Measurements from ENCODE around the gene CD44. TPM values are rescaled to one million over a fixed set of nuclear protein-coding genes. Genes with fewer than 3 reads are reported as not detected.

The CD44 gene
- total RNA-seq, 4 donors from 2014 or later = 56.3 to 182 (median 114) TPM

DNA sequence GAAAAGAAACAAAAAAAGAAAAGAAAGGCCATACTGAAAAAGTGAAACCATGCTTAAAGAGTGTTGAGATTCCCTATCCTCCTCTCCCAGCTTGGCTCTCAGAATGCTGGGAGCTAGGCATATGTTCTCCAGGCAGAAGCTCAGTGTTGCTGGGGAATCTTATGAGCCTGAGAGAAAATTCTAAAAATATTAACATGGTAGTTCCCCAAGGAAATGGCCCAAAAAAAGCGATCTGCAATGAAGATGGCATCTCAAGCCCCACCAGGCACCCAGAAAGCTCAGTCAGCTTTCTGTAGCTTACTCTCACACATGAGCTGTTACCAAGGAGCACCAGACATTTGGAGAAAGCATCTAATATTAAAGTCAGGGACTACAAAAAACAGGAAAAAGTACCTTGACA lies 94.5 kb downstream of the CD44 start:
- in situ Hi-C loops (cut with MboI; ENCODE audit: low pct_ligation_motif_present in 1 of 4, low pct_unique_long_range_greater_than_20kb in 1 of 4, low sequenced_read_pairs in 3 of 4) (loop anchor here in 1 of 4 donors (10.0 kb wide), 1 partner anchor 239 kb away; no protein-coding TSS in a partner anchor), intact Hi-C loops (cut with DNase I; ENCODE audit: low total_unique reads) (no loop called here)
- H3K27me3 ChIP-seq = no peaks in the 10 kb centered on the region
- no peak overlapping the region for H3K4me3 ChIP-seq
- H3K9me3 ChIP-seq = no peaks in the 10 kb centered on the region
- TF ChIP-seq EP300 (IDR thresholded peaks at IDR 0.05; ENCODE audit: low read depth) (no peak), POLR2AphosphoS5 (IDR thresholded peaks at IDR 0.05) (no peak)
- TF ChIP-seq, protein P1, sequence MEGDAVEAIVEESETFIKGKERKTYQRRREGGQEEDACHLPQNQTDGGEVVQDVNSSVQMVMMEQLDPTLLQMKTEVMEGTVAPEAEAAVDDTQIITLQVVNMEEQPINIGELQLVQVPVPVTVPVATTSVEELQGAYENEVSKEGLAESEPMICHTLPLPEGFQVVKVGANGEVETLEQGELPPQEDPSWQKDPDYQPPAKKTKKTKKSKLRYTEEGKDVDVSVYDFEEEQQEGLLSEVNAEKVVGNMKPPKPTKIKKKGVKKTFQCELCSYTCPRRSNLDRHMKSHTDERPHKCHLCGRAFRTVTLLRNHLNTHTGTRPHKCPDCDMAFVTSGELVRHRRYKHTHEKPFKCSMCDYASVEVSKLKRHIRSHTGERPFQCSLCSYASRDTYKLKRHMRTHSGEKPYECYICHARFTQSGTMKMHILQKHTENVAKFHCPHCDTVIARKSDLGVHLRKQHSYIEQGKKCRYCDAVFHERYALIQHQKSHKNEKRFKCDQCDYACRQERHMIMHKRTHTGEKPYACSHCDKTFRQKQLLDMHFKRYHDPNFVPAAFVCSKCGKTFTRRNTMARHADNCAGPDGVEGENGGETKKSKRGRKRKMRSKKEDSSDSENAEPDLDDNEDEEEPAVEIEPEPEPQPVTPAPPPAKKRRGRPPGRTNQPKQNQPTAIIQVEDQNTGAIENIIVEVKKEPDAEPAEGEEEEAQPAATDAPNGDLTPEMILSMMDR (IDR thresholded peaks at IDR 0.05) = no peak
- H3K36me3 ChIP-seq = peaks cover 0 to 14% (median 5%) of the 10 kb centered on the region in 4 donors
- peak overlapping the region in 3 of 4 donors; percentile 16 to 51 (median 27) for H3K27ac ChIP-seq
- 50 to 74% methylated on average over 1 of the region's 1 CpG for WGBS, 2 donors (ENCODE audit: low coverage in 1 of 2)
- DNase-seq = no peak
- peaks cover 0 to 33% (median 3%) of the 10 kb centered on the region in 4 donors for H3K4me1 ChIP-seq

DNA sequence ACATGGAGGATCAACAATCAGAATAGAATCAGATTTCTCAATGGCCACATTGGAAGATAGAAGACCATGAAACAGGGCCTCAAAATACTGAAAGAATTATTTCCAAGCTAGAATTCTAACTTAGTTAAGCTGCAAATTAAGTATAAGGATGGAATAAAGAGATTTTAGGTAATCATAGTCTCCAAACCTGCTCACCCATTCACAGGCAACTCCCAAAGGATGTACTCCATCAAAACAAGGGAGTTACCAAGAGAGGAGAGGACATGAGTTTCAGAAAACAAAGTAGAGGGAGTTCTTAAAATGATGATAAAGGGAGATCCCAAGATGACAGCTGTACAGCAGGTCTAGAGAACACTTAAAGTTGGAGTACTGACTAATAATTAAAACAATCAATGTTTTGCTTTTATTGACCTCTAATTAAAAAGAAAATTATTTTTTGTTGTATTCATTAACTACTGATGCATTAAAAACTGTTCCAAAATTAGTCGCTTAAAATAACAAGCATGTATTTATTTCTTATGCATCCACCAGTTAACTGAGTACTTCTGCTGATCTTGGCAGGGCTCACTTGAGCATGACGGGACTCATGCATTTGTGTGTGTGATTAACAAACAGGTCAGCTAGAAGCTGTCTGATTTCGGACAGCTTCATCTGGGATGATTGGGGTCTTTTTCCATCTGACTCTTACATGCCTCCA lies 95.6 kb downstream of the CD44 start:
- 88 to 100% methylated on average over 2 to 3 of the region's 3 CpGs for WGBS, 2 donors (ENCODE audit: low coverage in 1 of 2)
- in situ Hi-C loops (cut with MboI; ENCODE audit: low pct_ligation_motif_present in 1 of 4, low pct_unique_long_range_greater_than_20kb in 1 of 4, low sequenced_read_pairs in 3 of 4) = loop anchor here in 1 of 4 donors (10.0 kb wide), 1 partner anchor 240 kb away; no protein-coding TSS in a partner anchor

DNA sequence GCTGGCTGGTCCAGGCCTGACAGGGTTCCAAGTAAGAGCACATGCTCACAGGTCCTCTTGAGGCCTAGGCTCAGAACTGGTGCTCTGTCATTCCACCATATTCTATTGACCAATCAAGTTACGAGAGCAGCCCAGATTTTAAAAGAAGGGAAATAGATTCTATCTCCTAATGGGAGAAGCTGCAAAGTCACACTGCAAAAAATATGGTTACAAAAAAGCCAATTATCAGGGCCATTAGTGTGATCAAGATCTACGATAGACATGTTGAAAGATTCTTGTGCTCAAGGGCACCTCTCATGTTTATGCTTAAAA lies 96.1 kb downstream of the CD44 start:
- WGBS, 2 donors (ENCODE audit: low coverage in 1 of 2) = 96 to 100% methylated on average over 1 to 2 of the region's 2 CpGs
- peaks cover 0 to 4% (median 1%) of the 10 kb centered on the region in 4 donors for H3K36me3 ChIP-seq
- H3K4me3 ChIP-seq = no peak overlapping the region
- intact Hi-C loops (cut with DNase I; ENCODE audit: low total_unique reads) (no loop called here), in situ Hi-C loops (cut with MboI; ENCODE audit: low pct_ligation_motif_present in 1 of 4, low pct_unique_long_range_greater_than_20kb in 1 of 4, low sequenced_read_pairs in 3 of 4) (loop anchor here in 1 of 4 donors (10.0 kb wide), 1 partner anchor 240 kb away; no protein-coding TSS in a partner anchor)
- no peak overlapping the region for H3K27ac ChIP-seq
- H3K9me3 ChIP-seq = no peaks in the 10 kb centered on the region
- no peaks in the 10 kb centered on the region for H3K27me3 ChIP-seq
- peaks cover 0 to 31% (median 3%) of the 10 kb centered on the region in 4 donors for H3K4me1 ChIP-seq
- TF ChIP-seq, protein P1 (IDR thresholded peaks at IDR 0.05) = no peak
- no peak for TF ChIP-seq POLR2AphosphoS5 (IDR thresholded peaks at IDR 0.05)
- no peak for TF ChIP-seq POLR2A (IDR thresholded peaks at IDR 0.05)
- no peak for TF ChIP-seq EP300 (IDR thresholded peaks at IDR 0.05; ENCODE audit: low read depth)
- DNase-seq = no peak

More for the DNA sequence above, 95.6 kb downstream of the CD44 start:
- no peak for DNase-seq
- no peaks in the 10 kb centered on the region for H3K9me3 ChIP-seq
- peaks cover 0 to 9% (median 4%) of the 10 kb centered on the region in 4 donors for H3K36me3 ChIP-seq
- no peak overlapping the region for H3K27ac ChIP-seq
- peaks cover 0 to 31% (median 3%) of the 10 kb centered on the region in 4 donors for H3K4me1 ChIP-seq
- no peak for TF ChIP-seq POLR2AphosphoS5 (IDR thresholded peaks at IDR 0.05)
- TF ChIP-seq EP300 (IDR thresholded peaks at IDR 0.05; ENCODE audit: low read depth) = no peak
- TF ChIP-seq POLR2A (IDR thresholded peaks at IDR 0.05) = no peak
- TF ChIP-seq, protein P1 (IDR thresholded peaks at IDR 0.05) = no peak
- H3K27me3 ChIP-seq = no peaks in the 10 kb centered on the region
- no peak overlapping the region for H3K4me3 ChIP-seq
- intact Hi-C loops (cut with DNase I; ENCODE audit: low total_unique reads) = no loop called here

DNA sequence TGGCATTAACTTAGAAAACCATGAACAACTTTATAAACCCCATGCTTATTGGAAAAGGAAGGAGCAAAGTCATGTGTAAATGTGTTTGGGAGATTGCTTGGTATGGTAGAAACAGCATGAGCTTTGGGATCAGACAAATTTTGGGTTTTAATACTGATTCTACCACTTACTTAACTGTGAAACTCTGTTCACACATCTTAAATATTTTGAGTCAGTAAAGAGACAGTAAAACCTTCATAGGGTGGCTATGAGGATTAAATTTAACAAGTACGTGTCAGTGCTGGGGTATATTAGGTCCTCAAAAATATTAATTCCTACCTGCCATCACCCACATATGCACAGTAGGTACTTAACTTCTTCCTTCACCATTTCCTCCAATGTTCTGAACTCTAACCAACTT lies 96.5 kb downstream of the CD44 start:
- Histone ChIP-seq H3K27ac (no peak overlapping the region), H3K9me3 (no peaks in the 10 kb centered on the region), H3K4me1 (peaks cover 0 to 31% (median 3%) of the 10 kb centered on the region in 4 donors), H3K4me3 (no peak overlapping the region), H3K27me3 (no peaks in the 10 kb centered on the region), H3K36me3 (peaks cover 0 to under 1% (median 0%) of the 10 kb centered on the region in 4 donors)
- intact Hi-C loops (cut with DNase I; ENCODE audit: low total_unique reads) (no loop called here), in situ Hi-C loops (cut with MboI; ENCODE audit: low pct_ligation_motif_present in 1 of 4, low pct_unique_long_range_greater_than_20kb in 1 of 4, low sequenced_read_pairs in 3 of 4) (loop anchor here in 1 of 4 donors (10.0 kb wide), 1 partner anchor 241 kb away; no protein-coding TSS in a partner anchor)
- TF ChIP-seq POLR2AphosphoS5 (IDR thresholded peaks at IDR 0.05) = no peak
- TF ChIP-seq, protein P1 (IDR thresholded peaks at IDR 0.05) = no peak
- no peak for TF ChIP-seq POLR2A (IDR thresholded peaks at IDR 0.05)
- no peak for TF ChIP-seq EP300 (IDR thresholded peaks at IDR 0.05; ENCODE audit: low read depth)
- WGBS, 2 donors (ENCODE audit: low coverage in 1 of 2) = 0 to 33% methylated on average over 1 of the region's 1 CpG
- DNase-seq = no peak
